ENCODE results near the gene GPC6. TPM values are rescaled to one million over a fixed set of nuclear protein-coding genes. Genes with fewer than 3 reads are reported as not detected.

The GPC6 gene
- total RNA-seq, 1 donor from 2014 or later: 50.3 TPM

- no peak for TF ChIP-seq CTCF (IDR thresholded peaks at IDR 0.05; ENCODE audit: unreplicated experiment)
- H3K4me1 Mint-ChIP-seq (ENCODE audit: low read depth): peaks cover 6% of the 10 kb centered on the region
- no peak for DNase-seq (ENCODE audit: low spot score, unreplicated experiment)
- H3K27me3 Mint-ChIP-seq: no peaks in the 10 kb centered on the region
- peaks cover 4% of the 10 kb centered on the region for H3K9me3 Mint-ChIP-seq (ENCODE audit: low read depth)
- H3K27ac Mint-ChIP-seq: no peak overlapping the region
- H3K4me3 Mint-ChIP-seq (ENCODE audit: low read depth): no peak overlapping the region
- peaks cover 3% of the 10 kb centered on the region for H3K36me3 Mint-ChIP-seq (ENCODE audit: insufficient read depth)
These were observed 162.1 kb downstream of the GPC6 start for GRCh38 chr13:93388701-93389100.

DNA sequence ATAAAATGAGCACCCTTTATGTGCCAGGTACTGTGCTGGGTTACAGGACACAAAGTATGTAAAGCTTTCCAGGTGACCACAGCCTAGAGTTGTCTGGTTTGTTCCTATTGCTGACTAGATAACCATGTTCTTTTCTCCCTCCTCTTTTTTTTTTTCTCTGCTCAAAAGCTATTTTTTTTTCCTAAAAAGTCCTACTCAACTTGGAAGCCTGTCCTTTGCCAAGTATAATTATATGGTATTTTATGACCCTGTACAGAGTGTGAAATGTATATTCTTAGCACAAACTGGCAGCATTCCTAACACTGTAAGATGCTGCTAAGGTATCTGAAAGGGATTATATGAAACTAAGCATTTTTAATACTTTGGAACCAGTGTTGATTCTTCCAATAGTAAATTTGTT, 171.0 kb downstream of the GPC6 start:
- Mint-ChIP-seq H3K36me3 (ENCODE audit: insufficient read depth) (peaks cover 4% of the 10 kb centered on the region), H3K27ac (no peak overlapping the region), H3K27me3 (no peaks in the 10 kb centered on the region), H3K4me1 (ENCODE audit: low read depth) (peaks cover 10% of the 10 kb centered on the region), H3K4me3 (ENCODE audit: low read depth) (no peak overlapping the region), H3K9me3 (ENCODE audit: low read depth) (peaks cover 6% of the 10 kb centered on the region)
- no peak for DNase-seq (ENCODE audit: low spot score, unreplicated experiment)
- no peak for TF ChIP-seq CTCF (IDR thresholded peaks at IDR 0.05; ENCODE audit: unreplicated experiment)

DNA sequence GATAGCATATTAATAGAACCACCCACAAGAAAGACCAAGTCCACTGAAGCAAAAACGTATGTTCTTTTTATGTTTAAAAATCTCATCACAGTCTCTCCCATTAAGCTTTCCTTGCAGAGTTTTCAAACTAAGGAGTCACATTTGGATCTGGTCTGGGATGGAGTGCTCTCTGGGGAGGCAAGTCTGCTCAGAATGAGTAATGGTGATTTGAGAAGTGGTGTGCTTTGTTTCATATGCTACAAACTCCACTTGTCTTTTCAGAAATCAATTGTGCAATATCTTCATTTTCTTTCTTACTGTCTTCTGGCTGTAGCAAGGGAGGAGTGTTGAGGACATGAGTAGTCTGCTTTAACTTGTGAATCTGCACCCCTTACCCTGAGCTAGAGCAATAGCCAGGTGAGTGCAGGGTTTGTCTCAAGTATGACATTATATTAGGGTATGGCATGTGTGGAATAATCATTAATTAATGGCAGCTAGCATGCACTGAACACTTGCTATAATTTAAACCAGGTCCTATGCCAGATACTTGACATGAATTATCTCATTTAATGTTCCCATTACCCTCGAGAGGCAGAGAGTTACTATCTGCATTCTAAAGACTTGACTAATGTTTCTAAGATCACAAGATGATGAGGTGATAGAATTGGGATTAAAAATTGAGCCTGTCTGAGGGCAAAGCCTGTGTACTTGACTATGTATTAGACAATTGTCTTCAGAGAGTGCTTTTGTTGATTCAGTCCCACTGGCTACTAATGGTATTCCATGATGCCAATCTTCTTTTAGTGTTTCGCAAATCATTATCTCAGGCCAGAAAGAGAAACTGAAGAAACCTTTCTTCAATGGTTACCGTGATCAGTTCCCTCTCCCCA, 171.8 kb downstream of the GPC6 start:
- H3K27ac Mint-ChIP-seq: peak overlapping the region; percentile 45
- DNase-seq (ENCODE audit: low spot score, unreplicated experiment): no peak
- H3K9me3 Mint-ChIP-seq (ENCODE audit: low read depth): peaks cover 5% of the 10 kb centered on the region
- no peak for TF ChIP-seq CTCF (IDR thresholded peaks at IDR 0.05; ENCODE audit: unreplicated experiment)
- no peaks in the 10 kb centered on the region for H3K27me3 Mint-ChIP-seq
- H3K4me3 Mint-ChIP-seq (ENCODE audit: low read depth): no peak overlapping the region
- H3K4me1 Mint-ChIP-seq (ENCODE audit: low read depth): peaks cover 10% of the 10 kb centered on the region
- H3K36me3 Mint-ChIP-seq (ENCODE audit: insufficient read depth): peaks cover 3% of the 10 kb centered on the region

GRCh38 chr13:93399212-93399611, 172.6 kb downstream of the GPC6 start:
- Mint-ChIP-seq H3K27me3 (no peaks in the 10 kb centered on the region), H3K27ac (no peak overlapping the region)
- no peak for TF ChIP-seq CTCF (IDR thresholded peaks at IDR 0.05; ENCODE audit: unreplicated experiment)

DNA sequence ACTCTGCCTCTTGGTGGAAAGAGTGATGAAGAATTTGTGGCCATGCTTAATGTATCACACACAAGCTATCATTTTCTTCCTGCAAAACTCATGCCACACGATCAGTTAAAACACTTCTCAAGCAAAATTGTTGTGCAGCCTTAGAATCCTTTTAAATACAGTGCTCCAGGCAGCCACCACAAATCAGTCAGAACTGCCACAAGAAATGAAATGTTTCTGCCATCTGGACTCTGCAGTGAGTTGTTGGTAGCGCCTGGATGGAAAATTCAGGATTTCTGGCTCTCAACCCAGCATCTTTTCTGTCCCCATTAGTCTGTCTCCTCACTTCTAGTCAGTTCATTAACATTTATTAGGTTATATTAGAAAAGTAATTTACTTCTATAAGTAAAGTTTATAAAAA, 179.5 kb downstream of the GPC6 start:
- no peak for DNase-seq (ENCODE audit: low spot score, unreplicated experiment)
- no peaks in the 10 kb centered on the region for H3K36me3 Mint-ChIP-seq (ENCODE audit: insufficient read depth)
- H3K4me1 Mint-ChIP-seq (ENCODE audit: low read depth): no peaks in the 10 kb centered on the region
- TF ChIP-seq CTCF (IDR thresholded peaks at IDR 0.05; ENCODE audit: unreplicated experiment): no peak
- no peaks in the 10 kb centered on the region for H3K27me3 Mint-ChIP-seq
- H3K9me3 Mint-ChIP-seq (ENCODE audit: low read depth): no peaks in the 10 kb centered on the region
- no peak overlapping the region for H3K4me3 Mint-ChIP-seq (ENCODE audit: low read depth)
- no peak overlapping the region for H3K27ac Mint-ChIP-seq

More at GRCh38 chr13:93399212-93399611, 172.6 kb downstream of the GPC6 start:
- Mint-ChIP-seq H3K9me3 (ENCODE audit: low read depth) (no peaks in the 10 kb centered on the region), H3K4me1 (ENCODE audit: low read depth) (peaks cover 10% of the 10 kb centered on the region), H3K4me3 (ENCODE audit: low read depth) (no peak overlapping the region), H3K36me3 (ENCODE audit: insufficient read depth) (no peaks in the 10 kb centered on the region)
- DNase-seq (ENCODE audit: low spot score, unreplicated experiment): no peak

All from progenitor cell of endocrine pancreas (in vitro differentiated cells).